IPS-NIHi7 (cell line): Measurements from ENCODE around the gene SUPT3H.
"Not testable (repeated sequence)": the region's sequence is repeated elsewhere in the genome, so short reads cannot be mapped to it uniquely, and the experiment has no call there.

ENCODE experiments used
- DNase-seq: peaks from one replicate; pipeline ENCODE4 v3.0.0; 2012; ENCODE audit warnings: mixed read lengths; ENCODE audit errors: extremely low spot score

The SUPT3H gene

GRCh38 chr6:45323656-45324224 lies 54.0 kb downstream of the SUPT3H start:
- no peak for DNase-seq

GRCh38 chr6:45320349-45320748 lies 57.4 kb downstream of the SUPT3H start:
- DNase-seq: no peak

GRCh38 chr6:45314146-45314545 lies 63.6 kb downstream of the SUPT3H start:
- no peak for DNase-seq

- DNase-seq: no peak
Observed at GRCh38 chr6:45310118-45310788, 67.5 kb downstream of the SUPT3H start.

GRCh38 chr6:45305546-45305945 lies 72.2 kb downstream of the SUPT3H start:
- DNase-seq: no peak

- no peak for DNase-seq
Observed at GRCh38 chr6:45302832-45303231, 74.9 kb downstream of the SUPT3H start.

- DNase-seq: no peak
Observed at GRCh38 chr6:45301348-45302142, 76.2 kb downstream of the SUPT3H start.

- DNase-seq: no peak
Observed at GRCh38 chr6:45300736-45301135, 77.0 kb downstream of the SUPT3H start.

- DNase-seq: no peak
Observed at GRCh38 chr6:45299096-45299581, 78.6 kb downstream of the SUPT3H start.

- no peak for DNase-seq
Observed at GRCh38 chr6:45297320-45297719, 80.4 kb downstream of the SUPT3H start.

- DNase-seq: not testable (repeated sequence)
Observed at GRCh38 chr6:45294065-45294701, 83.6 kb downstream of the SUPT3H start.

GRCh38 chr6:45293306-45293705 lies 84.4 kb downstream of the SUPT3H start:
- DNase-seq: no peak

GRCh38 chr6:45289751-45290514 lies 87.8 kb downstream of the SUPT3H start:
- no peak for DNase-seq

- DNase-seq: not testable (repeated sequence)
Observed at GRCh38 chr6:45286707-45287106, 91.0 kb downstream of the SUPT3H start.

GRCh38 chr6:45278367-45278766 lies 99.4 kb downstream of the SUPT3H start:
- DNase-seq: no peak

- DNase-seq: not testable (repeated sequence)
Observed at GRCh38 chr6:45277741-45278140, 100.0 kb downstream of the SUPT3H start.

- DNase-seq: no peak
Observed at GRCh38 chr6:45275358-45275757, 102.4 kb downstream of the SUPT3H start.

GRCh38 chr6:45272626-45273025 lies 105.1 kb downstream of the SUPT3H start:
- DNase-seq: no peak

- no peak for DNase-seq
Observed at GRCh38 chr6:45265246-45265645, 112.5 kb downstream of the SUPT3H start.

- DNase-seq: no peak
Observed at GRCh38 chr6:45260696-45261095, 117.0 kb downstream of the SUPT3H start.
